Kasumi-1 (cell line): Measurements from ENCODE around the gene NUP62.
A peak's percentile ranks its signal among the peaks of the same experiment; 100 is the strongest.
"Not testable (repeated sequence)": the region's sequence is repeated elsewhere in the genome, so short reads cannot be mapped to it uniquely, and the experiment has no call there.

Source experiments
- DNase-seq, 2 experiments: peaks; one replicate each; lab custom pipeline; 2025; lab: John Stamatoyannopoulos, UW

Gene NUP62, protein sequence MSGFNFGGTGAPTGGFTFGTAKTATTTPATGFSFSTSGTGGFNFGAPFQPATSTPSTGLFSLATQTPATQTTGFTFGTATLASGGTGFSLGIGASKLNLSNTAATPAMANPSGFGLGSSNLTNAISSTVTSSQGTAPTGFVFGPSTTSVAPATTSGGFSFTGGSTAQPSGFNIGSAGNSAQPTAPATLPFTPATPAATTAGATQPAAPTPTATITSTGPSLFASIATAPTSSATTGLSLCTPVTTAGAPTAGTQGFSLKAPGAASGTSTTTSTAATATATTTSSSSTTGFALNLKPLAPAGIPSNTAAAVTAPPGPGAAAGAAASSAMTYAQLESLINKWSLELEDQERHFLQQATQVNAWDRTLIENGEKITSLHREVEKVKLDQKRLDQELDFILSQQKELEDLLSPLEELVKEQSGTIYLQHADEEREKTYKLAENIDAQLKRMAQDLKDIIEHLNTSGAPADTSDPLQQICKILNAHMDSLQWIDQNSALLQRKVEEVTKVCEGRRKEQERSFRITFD

DNA sequence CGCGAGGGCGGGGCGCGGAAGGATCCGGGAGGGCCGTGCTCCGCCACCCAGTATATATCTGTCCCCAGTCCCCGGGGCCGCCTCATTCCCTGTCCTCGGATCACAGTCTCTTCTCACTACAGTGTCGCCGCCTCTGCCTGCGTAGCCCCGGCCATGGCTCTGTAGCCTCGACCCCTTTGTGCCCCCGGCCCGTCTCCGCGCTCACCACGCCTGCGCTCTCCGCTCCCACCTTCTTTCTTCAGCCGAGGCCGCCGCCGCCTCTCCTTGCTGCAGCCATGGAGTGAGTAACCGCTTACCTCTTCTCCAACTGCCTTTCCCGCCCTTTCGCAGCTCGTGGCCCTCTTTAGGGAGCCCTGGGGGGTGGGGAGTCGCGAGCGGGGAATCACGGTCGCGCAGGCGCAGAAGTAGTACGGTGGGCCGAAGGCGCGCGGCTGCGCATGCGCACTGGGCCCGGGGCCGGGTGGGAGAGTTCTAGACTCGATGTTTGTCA lies at the start of gene NUP62, which contains the start of gene ATF5:
TSS of gene NUP62 (minus strand) at position 384 of the 490 bp plus-strand sequence. CDS start 19,697 bp downstream, outside the sequence.
TSS of gene ATF5 (plus strand) at position 85 of the 490 bp plus-strand sequence. CDS start 1,646 bp downstream, outside the sequence.
- peak; percentile 80 to 92 for DNase-seq

DNA sequence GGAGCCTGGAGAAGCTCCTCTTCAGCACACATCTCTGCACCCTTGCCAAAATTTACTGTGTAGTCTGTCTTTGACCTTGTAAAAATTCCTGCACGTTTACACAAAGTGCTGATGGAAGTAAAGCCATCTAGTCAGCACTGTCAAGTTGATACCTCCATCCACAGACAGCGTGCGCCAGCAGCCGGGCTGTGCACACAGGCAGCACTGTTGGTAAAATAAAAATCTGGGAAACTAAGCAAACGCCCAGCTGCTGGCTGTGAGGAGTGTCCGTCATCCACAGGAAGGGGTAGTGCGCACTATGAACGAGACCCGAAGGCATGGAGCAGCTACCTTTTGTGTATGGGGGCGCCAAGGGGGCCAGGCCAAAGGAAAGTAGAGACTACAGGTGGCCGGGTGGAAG lies 49.0 kb upstream of the NUP62 start:
- no peak for DNase-seq

DNA sequence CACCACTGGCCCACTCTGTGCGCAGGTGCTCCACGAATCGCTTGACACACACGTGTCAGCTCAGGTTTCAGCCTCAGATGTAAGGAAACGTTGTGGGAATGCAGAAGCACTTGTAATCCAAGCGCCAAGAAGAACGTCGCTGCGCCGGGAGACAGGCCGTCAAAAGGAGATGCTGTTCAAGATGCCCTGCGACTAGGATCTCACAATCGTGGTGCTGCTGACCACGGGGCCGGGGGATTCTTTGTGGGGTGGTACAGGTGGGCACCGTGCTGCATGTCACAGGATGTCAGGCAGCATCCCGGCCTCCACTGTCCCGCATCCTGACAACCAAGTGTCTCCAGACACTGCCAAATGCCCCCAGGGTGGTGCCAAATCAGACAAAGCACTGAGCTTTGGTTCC lies 48.6 kb upstream of the NUP62 start:
- DNase-seq: no peak

DNA sequence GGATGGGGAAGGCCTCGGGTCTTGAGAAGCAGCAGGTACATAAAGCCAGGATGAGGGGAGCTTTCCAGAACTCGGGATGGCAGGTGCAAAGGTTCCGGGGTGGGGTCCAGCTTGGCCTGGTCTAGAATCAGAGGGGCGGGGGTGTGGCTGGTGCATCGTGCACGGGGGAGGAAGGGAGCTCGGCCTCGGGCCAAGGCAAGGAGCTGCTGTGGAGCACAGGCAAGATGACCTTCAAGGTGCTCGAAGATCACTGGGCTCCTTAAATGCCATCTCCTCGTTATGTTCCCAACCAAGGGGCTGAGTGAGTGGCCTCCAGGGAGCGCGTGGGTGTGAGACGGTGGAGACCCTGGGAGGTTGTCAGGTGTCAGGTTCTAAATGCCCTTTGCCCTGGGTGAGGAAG lies 47.8 kb upstream of the NUP62 start:
- no peak for DNase-seq

DNA sequence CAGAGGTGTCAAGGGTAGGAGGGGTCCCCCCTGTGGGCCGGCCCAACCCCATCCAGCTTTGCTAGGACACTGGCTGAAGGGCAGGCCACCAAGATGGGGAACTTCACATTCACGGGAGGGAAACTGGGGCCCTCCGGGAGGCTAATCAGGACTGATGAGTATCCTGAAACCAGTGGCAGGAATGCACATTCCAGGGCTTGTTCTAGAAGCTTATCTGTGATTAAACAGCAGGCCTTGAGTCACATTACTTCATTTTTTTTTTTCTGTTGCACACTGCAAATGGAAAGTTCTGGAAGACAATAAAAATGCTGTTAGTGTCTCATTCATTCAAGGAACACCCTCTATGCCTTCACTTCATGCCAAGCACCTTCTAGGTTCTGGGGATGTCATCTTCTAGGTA lies 47.2 kb upstream of the NUP62 start:
- DNase-seq: no peak

DNA sequence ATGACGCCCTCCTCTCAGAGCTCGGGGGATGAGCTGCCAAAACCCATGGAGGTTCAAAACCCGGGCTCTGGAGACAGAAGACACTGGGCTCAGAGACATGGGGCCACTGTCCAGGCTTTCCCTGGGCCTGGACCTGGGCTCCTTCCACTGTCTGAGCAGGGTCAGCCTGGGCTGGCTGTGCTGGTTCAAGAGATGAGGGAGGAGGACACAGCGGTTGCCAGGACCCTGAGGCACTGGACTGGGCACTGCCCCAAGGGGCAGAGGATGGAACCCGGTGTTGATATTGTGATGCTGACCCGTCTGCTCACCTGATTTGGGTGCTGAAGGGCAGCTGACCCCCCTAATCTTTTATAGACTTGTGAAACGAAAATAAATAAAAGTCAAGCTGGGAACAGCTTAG lies 45.7 kb upstream of the NUP62 start:
- DNase-seq: no peak

DNA sequence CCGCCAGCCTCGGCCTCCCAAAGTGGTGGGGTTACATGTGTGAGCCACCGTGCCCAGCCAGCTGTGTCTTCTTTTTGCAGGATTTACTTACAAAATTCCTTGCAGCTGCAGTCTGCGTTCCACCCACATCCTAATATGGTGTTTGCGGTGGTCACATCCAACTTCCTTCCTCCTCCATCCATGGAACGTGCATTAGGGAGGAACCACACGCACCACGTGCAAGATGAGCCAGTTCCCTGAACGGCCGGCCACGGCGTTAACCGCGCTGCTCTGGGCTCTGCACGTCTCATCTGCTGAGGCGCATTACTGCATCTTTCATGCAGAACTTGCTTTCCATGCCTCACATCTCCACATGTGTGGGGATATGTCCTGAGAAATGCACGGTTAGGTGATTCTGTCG lies 44.7 kb upstream of the NUP62 start:
- peak in 1 of 2 experiments; percentile 26 for DNase-seq

DNA sequence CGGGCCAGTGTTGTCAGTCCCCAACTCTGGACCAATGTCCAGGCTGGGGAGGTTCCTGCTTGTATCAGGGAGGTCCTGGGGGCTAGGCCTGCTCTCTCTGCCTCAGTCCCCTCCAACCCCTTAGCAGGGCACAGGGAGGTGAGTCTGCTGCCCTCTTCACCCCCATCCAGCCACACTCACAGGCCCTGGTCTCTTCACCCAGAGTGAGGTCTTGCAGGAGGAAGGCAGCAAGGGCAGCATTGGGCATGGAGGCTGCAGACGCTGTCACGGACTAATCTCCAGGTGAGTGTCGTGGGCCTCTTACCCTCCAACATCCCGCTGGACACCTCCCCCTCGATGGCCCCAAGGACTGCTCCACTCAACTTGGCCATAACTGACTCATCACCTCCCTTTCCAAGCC lies 43.5 kb upstream of the NUP62 start:
- no peak for DNase-seq

DNA sequence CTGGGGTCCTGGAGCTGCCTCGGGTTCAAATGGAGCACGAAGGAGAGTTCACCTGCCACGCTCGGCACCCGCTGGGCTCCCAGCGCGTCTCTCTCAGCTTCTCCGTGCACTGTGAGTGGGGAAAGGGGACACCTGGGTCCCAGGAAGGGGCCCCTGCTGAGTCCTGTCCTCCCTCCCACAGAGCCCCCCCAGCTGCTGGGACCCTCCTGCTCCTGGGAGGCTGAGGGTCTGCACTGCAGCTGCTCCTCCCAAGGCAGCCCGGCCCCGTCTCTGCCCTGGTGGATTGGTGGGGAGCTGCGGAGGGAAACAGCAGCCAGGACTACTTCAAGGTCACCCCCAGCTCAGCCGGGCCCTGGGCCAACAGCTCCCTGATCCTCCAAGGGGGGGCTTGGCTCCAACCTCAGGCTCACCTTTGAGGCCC lies 42.7 kb upstream of the NUP62 start:
- DNase-seq: no peak

DNA sequence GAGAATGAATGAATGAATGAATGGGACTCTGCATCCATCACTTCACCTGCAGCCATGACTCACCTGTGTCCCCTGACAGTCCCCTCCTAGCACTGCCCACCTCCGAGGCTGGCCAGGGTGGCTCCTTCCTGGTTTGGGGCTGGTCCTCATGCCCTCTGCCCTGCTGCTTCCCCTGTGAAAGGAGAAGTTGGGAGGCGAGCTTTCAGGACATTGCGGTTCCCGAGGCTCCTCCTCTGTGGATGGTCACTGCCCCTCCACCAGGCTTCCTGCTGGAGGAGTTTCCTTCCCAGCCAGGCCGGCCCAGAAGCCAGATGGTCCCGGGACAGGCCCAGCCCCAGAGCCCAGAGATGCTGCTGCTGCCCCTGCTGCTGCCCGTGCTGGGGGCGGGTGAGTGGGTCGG lies 40.1 kb upstream of the NUP62 start:
- DNase-seq: peak; percentile 36 to 42

DNA sequence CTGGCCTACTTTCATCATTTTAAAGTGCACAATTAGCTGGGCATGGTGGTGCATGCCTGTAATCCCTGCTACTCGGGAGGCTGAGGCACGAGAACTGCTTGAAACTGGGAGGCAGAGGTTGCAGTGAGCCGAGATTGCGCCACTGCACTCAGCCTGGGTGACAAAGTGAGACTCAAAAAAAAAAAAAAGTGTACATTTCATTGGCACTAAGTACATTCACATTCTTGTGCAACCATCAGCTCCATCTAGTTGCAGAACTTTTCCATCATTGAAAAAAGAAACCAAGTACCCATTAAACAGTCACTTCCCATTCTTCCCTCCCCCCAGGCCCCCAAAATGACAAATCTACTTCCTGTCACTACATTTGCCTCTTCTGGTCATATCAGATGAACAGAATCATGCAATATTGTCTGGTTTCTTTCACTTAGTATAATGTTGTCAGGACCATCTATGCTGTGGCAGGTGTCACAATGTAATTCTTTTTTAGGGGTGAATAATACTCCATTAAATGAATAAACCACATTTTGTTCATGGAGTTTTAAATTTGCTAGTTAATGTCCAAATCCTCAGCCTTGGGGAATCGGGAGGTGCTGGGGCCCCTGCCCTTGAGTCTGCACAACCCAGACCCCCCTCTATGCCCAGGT lies 39.1 kb upstream of the NUP62 start:
- DNase-seq: peak; percentile 61 to 71

DNA sequence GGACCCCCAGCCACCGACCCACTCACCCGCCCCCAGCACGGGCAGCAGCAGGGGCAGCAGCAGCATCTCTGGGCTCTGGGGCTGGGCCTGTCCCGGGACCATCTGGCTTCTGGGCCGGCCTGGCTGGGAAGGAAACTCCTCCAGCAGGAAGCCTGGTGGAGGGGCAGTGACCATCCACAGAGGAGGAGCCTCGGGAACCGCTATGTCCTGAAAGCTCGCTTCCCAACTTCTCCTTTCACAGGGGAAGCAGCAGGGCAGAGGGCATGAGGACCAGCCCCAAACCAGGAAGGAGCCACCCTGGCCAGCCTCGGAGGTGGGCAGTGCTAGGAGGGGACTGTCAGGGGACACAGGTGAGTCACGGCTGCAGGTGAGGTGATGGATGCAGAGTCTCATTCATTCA lies 31.7 kb upstream of the NUP62 start, which contains the start of gene SIGLEC11:
TSS of gene SIGLEC11 (minus strand) at position 193 of the 400 bp plus-strand sequence. CDS start at position 102, 91 bp downstream.
- DNase-seq: not testable (repeated sequence)

DNA sequence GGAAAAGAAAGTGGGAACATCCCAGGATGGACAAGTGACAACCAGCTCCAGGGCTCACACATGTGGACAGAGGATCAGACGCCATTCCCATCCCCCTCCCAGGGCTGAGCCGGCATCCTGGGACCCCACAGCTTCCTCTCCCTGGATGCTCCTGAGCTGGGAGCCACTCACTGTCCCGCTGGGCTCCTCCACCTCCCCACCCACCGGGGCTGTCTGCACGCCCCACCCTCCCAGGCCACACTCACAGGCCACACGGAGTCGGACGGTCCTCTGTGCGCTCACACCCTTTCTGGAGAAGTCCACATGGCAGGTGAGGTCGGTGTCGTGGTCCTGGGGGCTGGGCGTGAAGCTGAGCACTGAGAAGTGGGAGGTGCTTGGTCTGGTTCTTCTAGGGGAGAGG lies 30.6 kb upstream of the NUP62 start:
- DNase-seq: not testable (repeated sequence)

DNA sequence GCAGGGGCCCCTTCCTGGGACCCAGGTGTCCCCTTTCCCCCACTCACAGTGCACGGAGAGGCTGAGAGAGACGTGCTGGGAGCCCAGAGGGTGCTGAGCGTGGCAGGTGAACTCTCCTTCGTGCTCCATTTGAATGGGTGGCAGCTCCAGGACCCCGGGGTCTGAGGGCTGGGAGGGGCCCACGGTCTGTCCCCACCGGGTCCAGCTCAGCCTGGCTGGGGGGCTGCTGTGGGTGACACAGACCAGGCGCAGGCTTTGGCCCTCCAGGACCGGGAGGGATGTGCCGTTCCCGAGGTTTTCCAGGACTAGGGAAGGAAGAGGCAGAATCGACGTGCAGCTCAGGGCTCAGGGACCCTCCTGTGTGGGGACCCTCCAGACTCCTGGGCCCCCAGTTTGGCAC lies 29.3 kb upstream of the NUP62 start:
- DNase-seq: not testable (repeated sequence)

DNA sequence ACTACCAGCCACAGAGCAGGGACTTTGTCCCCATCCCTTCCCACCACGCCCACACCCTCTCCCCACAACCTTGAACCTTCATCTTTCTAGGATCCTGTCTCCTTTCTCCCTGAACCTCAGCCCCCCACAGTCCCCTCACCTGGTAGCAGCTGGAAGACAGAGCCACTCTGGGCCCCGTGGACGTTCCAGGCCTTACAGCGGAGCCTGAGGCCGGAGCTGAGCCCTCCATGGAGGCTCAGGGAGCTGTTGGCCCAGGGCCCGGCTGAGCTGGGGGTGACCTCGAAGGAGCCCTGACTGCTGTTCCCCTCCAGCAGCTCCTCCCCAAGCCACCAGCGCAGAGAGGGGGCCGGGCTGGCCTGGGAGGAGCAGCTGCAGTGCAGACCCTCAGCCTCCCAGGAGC lies 28.8 kb upstream of the NUP62 start:
- DNase-seq: not testable (repeated sequence)

DNA sequence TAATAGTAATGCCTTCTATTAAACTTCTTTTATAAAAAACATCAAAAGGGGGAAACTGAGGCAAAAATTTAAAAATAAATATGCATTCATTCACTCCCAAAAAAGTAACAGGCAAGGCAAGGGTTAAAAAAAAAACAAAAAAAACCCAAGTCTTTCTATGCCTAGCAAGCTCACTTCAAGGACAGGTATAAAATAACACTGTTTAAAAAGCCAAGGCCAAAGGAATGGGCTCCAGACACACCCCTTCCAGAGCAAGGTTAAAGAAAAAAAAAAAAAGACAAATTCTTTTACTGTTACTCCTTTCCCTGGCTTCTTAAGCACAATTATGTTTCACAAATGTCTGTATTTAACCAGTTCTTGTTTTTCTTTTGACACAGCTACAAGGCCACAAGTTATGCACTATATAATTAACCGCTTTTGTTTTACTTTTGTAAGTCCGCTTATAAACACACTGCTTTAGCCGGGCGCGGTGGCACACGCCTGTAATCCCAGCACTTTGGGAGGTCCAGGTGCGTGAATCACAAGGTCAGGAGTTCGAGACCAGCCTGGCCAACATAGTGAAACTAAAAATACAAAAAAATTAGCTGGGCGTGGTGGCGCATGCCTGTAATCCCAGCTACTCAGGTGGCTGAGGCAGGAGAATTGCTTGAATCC lies 28.1 kb upstream of the NUP62 start:
- DNase-seq: no peak

DNA sequence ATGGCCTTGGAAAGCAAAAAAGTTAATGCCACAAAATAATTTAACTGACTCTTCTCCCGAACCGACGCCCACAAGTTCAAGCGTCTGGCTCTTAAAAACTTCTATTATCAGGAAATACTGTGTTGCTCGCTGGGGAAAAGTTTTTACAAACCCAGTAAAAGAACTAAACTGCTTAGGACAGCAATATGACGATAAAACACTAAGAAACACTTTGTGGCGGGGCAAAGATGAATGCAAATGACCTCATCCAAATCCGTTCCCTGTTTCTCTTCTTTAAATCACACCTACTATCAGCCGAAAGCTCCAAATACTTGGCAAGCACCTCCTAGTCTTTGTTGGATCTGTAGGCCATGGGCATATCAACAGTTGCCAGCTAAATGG lies 26.8 kb upstream of the NUP62 start:
- DNase-seq: no peak

DNA sequence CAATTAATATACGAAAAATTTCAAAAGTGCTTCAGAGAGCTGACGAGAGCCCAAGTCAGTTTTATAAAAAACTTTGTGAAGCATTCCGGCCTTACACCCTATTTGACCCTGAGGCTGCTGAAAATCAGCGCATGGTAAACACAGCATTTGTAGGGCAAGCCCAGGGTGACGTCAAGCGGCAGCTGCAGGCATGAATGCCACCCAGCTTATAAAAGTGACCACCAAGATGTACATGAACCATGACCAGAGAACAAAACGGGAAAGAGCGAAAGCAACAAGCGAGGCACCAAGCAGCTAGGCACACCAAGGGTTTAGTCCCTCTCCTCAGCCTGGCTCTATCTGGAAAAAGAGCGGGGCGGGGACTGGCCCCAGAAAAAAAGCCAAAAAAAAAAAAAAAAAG lies 25.6 kb upstream of the NUP62 start:
- no peak for DNase-seq

DNA sequence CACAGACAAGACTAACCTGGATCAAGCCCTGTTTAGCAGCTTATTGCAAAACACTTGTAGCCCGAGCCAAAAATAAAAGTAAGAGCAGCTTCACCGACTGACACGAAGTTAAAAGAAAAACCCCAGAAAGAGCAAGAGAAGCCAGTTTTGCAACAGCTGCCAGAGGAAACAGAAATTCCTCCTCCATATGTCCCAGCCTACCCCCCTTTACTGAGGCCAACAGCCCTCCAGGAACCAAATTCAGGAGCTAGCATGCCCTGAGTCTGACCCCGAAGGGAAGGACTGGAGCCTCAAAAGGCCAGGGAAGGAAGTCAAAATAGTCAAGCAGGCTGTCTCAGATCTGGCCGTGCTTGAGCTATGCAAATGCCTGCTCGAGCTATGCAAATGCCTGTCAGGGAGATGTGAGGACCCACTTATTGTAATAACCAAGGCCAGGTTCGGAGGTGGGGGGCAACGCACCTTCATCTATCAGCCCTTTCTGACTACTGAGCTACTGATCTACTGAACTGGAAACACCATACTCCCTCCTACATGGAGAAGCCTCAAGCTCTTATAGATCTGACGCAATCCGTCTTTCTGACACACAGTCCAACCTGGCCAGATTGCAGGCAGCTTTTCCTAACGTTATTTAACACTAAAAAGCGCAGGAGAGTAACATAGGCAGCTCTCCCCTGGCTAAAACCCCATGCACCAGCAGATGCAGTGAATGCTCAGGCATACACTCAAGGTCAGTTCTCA lies 25.0 kb upstream of the NUP62 start:
- DNase-seq: peak; percentile 78 to 82

DNA sequence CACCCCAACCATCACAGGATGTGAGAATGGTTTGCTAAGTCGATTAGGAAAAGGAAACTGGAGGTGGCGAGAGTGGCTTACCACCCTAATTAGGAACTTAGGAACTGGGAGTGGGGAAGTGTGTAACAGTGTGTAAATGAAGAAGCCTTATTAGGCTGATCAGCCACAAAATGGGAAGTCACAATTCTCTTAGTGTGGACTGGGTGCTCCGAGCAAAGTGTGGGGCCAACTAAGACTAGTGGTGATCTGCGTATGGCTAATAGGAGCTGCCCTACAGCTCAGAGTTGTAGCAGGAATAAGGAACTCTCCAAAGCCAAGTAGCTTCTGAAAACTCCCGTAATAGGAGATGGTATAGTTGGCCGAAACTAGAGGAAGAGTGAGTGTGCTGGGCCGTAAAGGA lies 24.1 kb upstream of the NUP62 start:
- peak; percentile 75 for DNase-seq

DNA sequence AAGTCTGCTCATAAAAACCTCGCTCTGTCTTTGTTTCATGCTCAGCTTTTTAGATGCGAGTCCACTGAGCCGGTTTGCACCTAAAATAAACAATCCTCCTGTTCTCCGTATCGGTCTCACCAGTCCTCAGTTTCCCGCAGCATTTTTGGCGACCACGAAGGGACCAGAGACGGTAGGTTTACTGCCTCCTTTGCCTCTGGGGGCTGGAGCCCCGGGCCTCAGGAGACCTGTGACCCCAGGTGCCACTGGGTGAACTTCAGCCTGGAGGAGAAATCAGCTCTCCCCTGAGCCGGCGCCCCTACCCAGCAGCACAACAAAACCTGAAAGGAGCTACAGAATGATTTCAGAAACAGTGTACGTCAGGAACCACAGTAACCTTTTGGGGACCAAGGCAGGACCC lies 23.6 kb upstream of the NUP62 start:
- no peak for DNase-seq

DNA sequence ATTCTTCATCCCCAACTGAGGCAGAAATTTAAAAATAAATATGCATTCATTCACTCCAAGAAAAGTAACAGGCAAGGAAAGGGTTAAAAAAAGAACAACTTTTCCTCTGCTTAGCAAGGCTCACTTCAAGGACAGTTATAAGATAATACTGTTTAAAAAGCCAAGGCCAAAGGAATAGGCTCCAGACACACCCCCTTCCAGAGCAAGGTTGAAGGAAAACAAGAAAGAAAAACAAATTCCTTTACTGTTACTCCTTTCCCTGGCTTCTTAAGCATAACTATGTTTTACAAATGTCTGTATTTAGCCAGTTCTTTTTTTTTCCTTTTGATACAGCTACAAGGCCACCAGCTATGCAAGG lies 23.2 kb upstream of the NUP62 start:
- no peak for DNase-seq
